Stomach (tissue), 9 donors: ENCODE results near the gene PHOSPHO1. TPM values are rescaled to one million over a fixed set of nuclear protein-coding genes. Genes with fewer than 3 reads are reported as not detected.

Experiments
- DNase-seq, 2 donors: peaks; one replicate each; pipeline versions ENCODE4 v3.0.0 to v3.0.0-alpha.2; 2013 to 2019
- H3K27ac ChIP-seq, 5 donors: fragments of 200-600 bp in 4 of 5; sonication (generic) in 4 of 5; one replicate each; pipeline ENCODE4 v1.5.1; 2013 to 2019; ENCODE audit warnings: mild to moderate bottlenecking in 1 of 5, moderate library complexity in 1 of 5
- H3K27me3 ChIP-seq, 3 donors: fragments of 200-600 bp; sonication (generic); one replicate each; pipeline ENCODE4 v1.5.1; 2017 to 2019; ENCODE audit warnings: mixed run types in 1 of 3
- H3K36me3 ChIP-seq, 4 donors: fragments of 200-600 bp; sonication (generic); 1 replicate in 3 of 4; 2 replicates in 1 of 4; pipeline ENCODE4 v1.5.1; 2016 to 2019
- H3K4me1 ChIP-seq, 4 donors: fragments of 200-600 bp; sonication (generic); one replicate each; pipeline ENCODE4 v1.5.1; 2016 to 2019
- H3K4me3 ChIP-seq, 4 donors: fragments of 200-600 bp; sonication (generic) in 3 of 4; one replicate each; pipeline ENCODE4 v1.5.1; 2016 to 2019; ENCODE audit warnings: mild to moderate bottlenecking in 1 of 4
- H3K9me3 ChIP-seq, 4 donors: fragments of 200-600 bp; sonication (generic); one replicate each; pipeline ENCODE4 v1.5.1; 2016 to 2019
- EP300 ChIP-seq: sonication (generic); formaldehyde crosslinking; IDR thresholded peaks from one replicate; pipeline ENCODE4 v1.6.1; 2017; ENCODE audit warnings: antibody characterized with exemption
- POLR2A ChIP-seq, 4 donors: fragments of 450-650 bp; IDR thresholded peaks; one replicate each; pipeline ENCODE4 v1.6.1; 2016; ENCODE audit warnings: antibody characterized with exemption in 4 of 4, control low read depth in 2 of 4, mild to moderate bottlenecking in 1 of 4, moderate library complexity in 1 of 4
- POLR2AphosphoS5 ChIP-seq, 3 donors: sonication (generic); formaldehyde crosslinking; IDR thresholded peaks; one replicate each; pipeline ENCODE4 v1.6.1; 2016; ENCODE audit warnings: antibody characterized with exemption in 3 of 3
- WGBS, 5 donors: extraction: QIAGEN DNeasy Blood & Tissue Kit in 3 of 5; methylation state at CpG; one replicate each; pipeline versions ENCODE4 v1.1.5 to v1.1.7; 2013 to 2018; 5-methylcytosine and 5-hydroxymethylcytosine counted together
- intact Hi-C: fragments of 100-400 bp; cut with DNase I; formaldehyde crosslinking; loops from one replicate; pipeline ENCODE4 v1.15.1; 2023; ENCODE audit warnings: low total_unique reads
- polyA plus RNA-seq, 3 donors: library from polyadenylated mRNA; stranded (reverse); fragments of 200-250 nt; gene quantifications; one replicate each; pipeline ENCODE4 v1.2.3, GENCODE V29; 2013
- total RNA-seq, 5 donors: library from RNA; depleted of rRNA; stranded (reverse); fragments of >200 nt; gene quantifications; one replicate each; pipeline versions ENCODE4 v1.1.0 to v1.2.3, GENCODE V29; 2014 to 2016
- TF ChIP-seq, protein P1 (sequence below), 7 experiments: fragments of 450-650 bp in 4 of 7; fragments of 200-600 bp in 3 of 7; sonication (generic) in 3 of 7; IDR thresholded peaks; one replicate each; pipeline ENCODE4 v1.5.1; 2016 to 2019; ENCODE audit warnings: antibody characterized with exemption in 7 of 7, control low read depth in 2 of 7, mild to moderate bottlenecking in 1 of 7
- donor health status: healthy with polysubstance abuse.
- donor health status: Bipolar disorder and iron deficiency.
- donor health status: healthy.

The PHOSPHO1 gene
- total and polyA plus RNA-seq, 8 donors = 0.35 to 7.7 (median 1.7) TPM; not detected in 5

DNA sequence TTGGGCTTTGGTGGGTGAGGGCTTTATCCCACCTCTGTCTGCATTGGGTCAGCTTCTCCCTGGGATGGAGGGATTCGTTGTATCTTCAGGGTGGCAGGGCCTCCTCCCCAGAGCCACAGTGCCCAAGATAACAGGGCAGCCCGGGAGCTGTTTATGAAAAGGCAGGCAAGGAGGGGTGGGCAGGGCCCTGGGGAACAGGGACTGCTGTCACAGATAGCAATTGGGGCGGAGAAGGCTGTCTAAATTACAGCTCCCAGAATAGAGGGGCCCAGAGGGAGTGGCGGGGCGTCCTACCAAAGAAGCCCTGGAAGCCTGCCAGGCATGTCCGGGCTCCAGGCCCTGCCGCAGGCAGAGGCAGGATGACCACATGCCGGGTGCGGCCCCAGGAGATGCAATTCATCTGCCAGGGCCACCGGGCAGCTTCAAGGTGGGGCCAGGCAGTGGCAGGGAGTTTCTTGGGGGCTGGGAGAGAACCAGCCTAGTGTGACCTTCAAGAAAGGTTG is 18.8 kb upstream of the PHOSPHO1 start:
- Histone ChIP-seq H3K27ac (no peak overlapping the region), H3K27me3 (peaks cover 0 to 40% (median 4%) of the 10 kb centered on the region in 3 donors), H3K9me3 (no peaks in the 10 kb centered on the region), H3K4me3 (no peak overlapping the region), H3K36me3 (no peaks in the 10 kb centered on the region), H3K4me1 (peaks cover 0 to 7% (median 5%) of the 10 kb centered on the region in 4 donors)
- WGBS, 5 donors = 12 to 27% (median 15%) methylated on average over 9 to 10 of the region's 10 CpGs
- TF ChIP-seq, protein P1, sequence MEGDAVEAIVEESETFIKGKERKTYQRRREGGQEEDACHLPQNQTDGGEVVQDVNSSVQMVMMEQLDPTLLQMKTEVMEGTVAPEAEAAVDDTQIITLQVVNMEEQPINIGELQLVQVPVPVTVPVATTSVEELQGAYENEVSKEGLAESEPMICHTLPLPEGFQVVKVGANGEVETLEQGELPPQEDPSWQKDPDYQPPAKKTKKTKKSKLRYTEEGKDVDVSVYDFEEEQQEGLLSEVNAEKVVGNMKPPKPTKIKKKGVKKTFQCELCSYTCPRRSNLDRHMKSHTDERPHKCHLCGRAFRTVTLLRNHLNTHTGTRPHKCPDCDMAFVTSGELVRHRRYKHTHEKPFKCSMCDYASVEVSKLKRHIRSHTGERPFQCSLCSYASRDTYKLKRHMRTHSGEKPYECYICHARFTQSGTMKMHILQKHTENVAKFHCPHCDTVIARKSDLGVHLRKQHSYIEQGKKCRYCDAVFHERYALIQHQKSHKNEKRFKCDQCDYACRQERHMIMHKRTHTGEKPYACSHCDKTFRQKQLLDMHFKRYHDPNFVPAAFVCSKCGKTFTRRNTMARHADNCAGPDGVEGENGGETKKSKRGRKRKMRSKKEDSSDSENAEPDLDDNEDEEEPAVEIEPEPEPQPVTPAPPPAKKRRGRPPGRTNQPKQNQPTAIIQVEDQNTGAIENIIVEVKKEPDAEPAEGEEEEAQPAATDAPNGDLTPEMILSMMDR (IDR thresholded peaks at IDR 0.05) = no peak
- TF ChIP-seq EP300 (no peak), POLR2A (IDR thresholded peaks at IDR 0.05) (no peak), POLR2AphosphoS5 (IDR thresholded peaks at IDR 0.05) (no peak)
- peak in 1 of 2 donors; percentile 65 for DNase-seq
- intact Hi-C loops = no loop called here

DNA sequence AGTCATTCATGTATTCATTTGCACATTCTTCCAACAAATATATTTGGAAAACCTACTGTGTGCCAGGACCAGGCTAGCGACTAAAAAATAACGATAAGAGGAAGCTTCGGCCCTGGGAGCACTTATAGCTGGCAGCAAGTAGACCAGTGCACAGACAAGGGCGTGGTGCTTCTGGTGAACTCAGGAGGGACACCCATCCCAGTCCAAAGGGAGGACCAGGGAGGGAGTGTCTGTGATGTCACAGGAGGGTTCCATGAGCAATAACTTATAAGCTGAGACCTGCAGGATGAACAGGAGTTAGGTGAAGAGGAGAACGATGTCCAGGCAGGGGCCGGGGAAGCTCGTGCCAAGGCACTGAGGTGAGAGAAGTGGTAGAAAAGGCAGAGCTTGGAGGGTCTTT is 17.4 kb upstream of the PHOSPHO1 start:
- Histone ChIP-seq H3K4me3 (no peak overlapping the region), H3K4me1 (peaks cover 0 to 7% (median 5%) of the 10 kb centered on the region in 4 donors), H3K27ac (no peak overlapping the region), H3K36me3 (no peaks in the 10 kb centered on the region), H3K27me3 (peaks cover 0 to 40% (median 4%) of the 10 kb centered on the region in 3 donors), H3K9me3 (no peaks in the 10 kb centered on the region)
- 87 to 94% (median 91%) methylated on average over 7 of the region's 7 CpGs for WGBS, 5 donors
- TF ChIP-seq, protein P1 (IDR thresholded peaks at IDR 0.05) = no peak
- TF ChIP-seq POLR2A (IDR thresholded peaks at IDR 0.05) (no peak), POLR2AphosphoS5 (IDR thresholded peaks at IDR 0.05) (no peak), EP300 (no peak)
- intact Hi-C loops = no loop called here
- DNase-seq = no peak

DNA sequence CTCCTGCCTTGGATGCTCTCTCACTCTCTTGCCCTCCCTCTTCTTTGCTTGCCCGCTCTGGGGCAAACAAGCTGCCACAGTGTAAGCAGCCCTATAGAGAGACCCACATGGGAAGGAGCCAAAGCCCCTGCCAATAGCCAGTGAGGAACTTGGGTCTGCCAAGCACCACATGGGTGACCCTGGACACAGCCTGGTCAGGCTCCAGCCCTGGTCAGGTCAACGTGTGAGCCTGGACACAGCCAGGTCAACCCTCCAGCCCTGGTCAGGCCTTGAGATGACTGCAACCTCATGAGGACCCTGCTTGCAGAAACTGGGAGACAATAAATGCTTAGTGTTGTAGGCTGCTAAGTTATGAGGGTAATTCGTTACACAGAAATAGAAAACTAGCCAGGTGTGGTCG is 14.3 kb upstream of the PHOSPHO1 start:
- intact Hi-C loops = no loop called here
- no peak for DNase-seq
- H3K36me3 ChIP-seq = no peaks in the 10 kb centered on the region
- peaks cover 0 to 7% (median 5%) of the 10 kb centered on the region in 4 donors for H3K4me1 ChIP-seq
- H3K9me3 ChIP-seq = no peaks in the 10 kb centered on the region
- no peak overlapping the region for H3K27ac ChIP-seq
- 72 to 88% (median 85%) methylated on average over 4 of the region's 4 CpGs for WGBS, 5 donors
- no peak overlapping the region for H3K4me3 ChIP-seq
- TF ChIP-seq EP300 = no peak
- TF ChIP-seq POLR2A (IDR thresholded peaks at IDR 0.05) = no peak
- TF ChIP-seq POLR2AphosphoS5 (IDR thresholded peaks at IDR 0.05) = no peak
- TF ChIP-seq, protein P1 (IDR thresholded peaks at IDR 0.05) = no peak
- peaks cover 0 to 40% (median 4%) of the 10 kb centered on the region in 3 donors for H3K27me3 ChIP-seq

DNA sequence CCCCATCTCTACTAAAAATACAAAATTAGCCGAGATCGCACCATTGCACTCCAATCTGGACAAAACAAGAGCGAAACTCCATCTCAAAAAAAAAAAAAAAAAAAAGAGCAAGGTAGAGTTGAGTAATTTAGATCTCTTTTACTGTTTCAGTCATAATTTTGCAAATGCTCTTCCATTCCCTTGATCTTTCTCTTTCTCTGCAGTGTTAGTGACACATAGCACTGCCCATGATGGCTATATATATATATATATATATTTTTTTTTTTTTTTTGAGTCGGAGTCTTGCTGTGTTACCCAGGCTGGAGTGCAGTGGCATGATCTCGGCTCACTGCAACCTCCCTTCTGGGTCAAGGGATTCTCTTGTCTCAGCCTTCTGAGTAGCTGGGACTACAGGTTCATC is 12.2 kb upstream of the PHOSPHO1 start:
- 91 to 98% (median 93%) methylated on average over 5 of the region's 5 CpGs for WGBS, 5 donors
- intact Hi-C loops = no loop called here
- no peaks in the 10 kb centered on the region for H3K9me3 ChIP-seq
- DNase-seq = no peak
- no peak overlapping the region for H3K27ac ChIP-seq
- no peak overlapping the region for H3K4me3 ChIP-seq
- no peaks in the 10 kb centered on the region for H3K36me3 ChIP-seq
- TF ChIP-seq, protein P1 (IDR thresholded peaks at IDR 0.05) = no peak
- TF ChIP-seq POLR2AphosphoS5 (IDR thresholded peaks at IDR 0.05) = no peak
- H3K27me3 ChIP-seq = peaks cover 0 to 21% (median 0%) of the 10 kb centered on the region in 3 donors
- no peaks in the 10 kb centered on the region for H3K4me1 ChIP-seq
